Measurements from ENCODE around the gene APLP2.
"Not testable (repeated sequence)": the region's sequence is repeated elsewhere in the genome, so short reads cannot be mapped to it uniquely, and the experiment has no call there.

GRCh38 chr11:130108671-130109070, 39.0 kb downstream of the APLP2 start:
- not testable (repeated sequence) for TF ChIP-seq CTCF (IDR thresholded peaks at IDR 0.05; ENCODE audit: low read depth, low read length); EZH2phosphoT487 (IDR thresholded peaks at IDR 0.05; ENCODE audit: low read depth)

Data from OCI-LY3 (cell line).